LNCaP clone FGC (cell line): Measurements from ENCODE around the gene ARHGEF16.
A peak's percentile ranks its signal among the peaks of the same experiment; 100 is the strongest.

Experiments used
- DNase-seq: peaks from one replicate; pipeline ENCODE4 v3.0.0-alpha.2; 2011; ENCODE audit warnings: low read depth
- H3K4me3 ChIP-seq: 2 replicates; pipeline ENCODE4 v1.5.1; 2011; ENCODE audit warnings: mild to moderate bottlenecking, low read depth, low read length, control low read depth
- CTCF ChIP-seq: IDR thresholded peaks from 2 replicates; pipeline ENCODE4 v1.5.1; 2012; ENCODE audit warnings: mild to moderate bottlenecking; ENCODE audit not compliant: control insufficient read depth, insufficient read depth; ENCODE audit errors: extremely low read depth

ARHGEF16 gene

DNA sequence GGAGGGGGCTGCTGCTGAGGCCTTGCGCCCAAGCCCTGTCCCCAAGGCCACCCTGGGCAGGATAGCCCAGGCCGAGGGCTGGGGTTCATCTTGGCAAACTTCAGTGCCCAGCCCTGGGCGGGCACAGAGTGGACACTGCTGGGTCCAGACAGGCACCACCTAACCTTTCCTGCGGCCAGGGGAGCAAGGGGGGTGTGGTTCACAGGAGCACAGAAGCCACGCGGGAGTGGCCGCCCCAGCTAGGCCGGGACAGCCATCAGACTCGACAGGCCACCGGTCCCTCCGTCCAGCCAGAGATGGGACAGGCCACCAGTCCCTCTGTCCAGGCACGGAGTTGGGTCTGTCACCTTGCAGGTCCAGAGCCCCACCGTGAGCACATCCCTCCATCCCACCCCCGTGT is 28.9 kb downstream of the ARHGEF16 start:
- H3K4me3 ChIP-seq, result no peak overlapping the region
- DNase-seq, result no peak
- TF ChIP-seq CTCF, result no peak

- TF ChIP-seq CTCF, result peak; percentile 86
- no peak overlapping the region for H3K4me3 ChIP-seq
- no peak for DNase-seq
Observed at GRCh38 chr1:3483801-3484444, 29.5 kb downstream of the ARHGEF16 start.

GRCh38 chr1:3485016-3485415 is 30.6 kb downstream of the ARHGEF16 start:
- DNase-seq, result no peak
- no peak for TF ChIP-seq CTCF
- no peak overlapping the region for H3K4me3 ChIP-seq

- TF ChIP-seq CTCF, result no peak
- no peak overlapping the region for H3K4me3 ChIP-seq
- DNase-seq, result no peak
Observed at GRCh38 chr1:3488432-3488831, 34.0 kb downstream of the ARHGEF16 start.

GRCh38 chr1:3490046-3490745 is 35.7 kb downstream of the ARHGEF16 start:
- DNase-seq, result no peak
- H3K4me3 ChIP-seq, result no peak overlapping the region
- TF ChIP-seq CTCF, result no peak

DNA sequence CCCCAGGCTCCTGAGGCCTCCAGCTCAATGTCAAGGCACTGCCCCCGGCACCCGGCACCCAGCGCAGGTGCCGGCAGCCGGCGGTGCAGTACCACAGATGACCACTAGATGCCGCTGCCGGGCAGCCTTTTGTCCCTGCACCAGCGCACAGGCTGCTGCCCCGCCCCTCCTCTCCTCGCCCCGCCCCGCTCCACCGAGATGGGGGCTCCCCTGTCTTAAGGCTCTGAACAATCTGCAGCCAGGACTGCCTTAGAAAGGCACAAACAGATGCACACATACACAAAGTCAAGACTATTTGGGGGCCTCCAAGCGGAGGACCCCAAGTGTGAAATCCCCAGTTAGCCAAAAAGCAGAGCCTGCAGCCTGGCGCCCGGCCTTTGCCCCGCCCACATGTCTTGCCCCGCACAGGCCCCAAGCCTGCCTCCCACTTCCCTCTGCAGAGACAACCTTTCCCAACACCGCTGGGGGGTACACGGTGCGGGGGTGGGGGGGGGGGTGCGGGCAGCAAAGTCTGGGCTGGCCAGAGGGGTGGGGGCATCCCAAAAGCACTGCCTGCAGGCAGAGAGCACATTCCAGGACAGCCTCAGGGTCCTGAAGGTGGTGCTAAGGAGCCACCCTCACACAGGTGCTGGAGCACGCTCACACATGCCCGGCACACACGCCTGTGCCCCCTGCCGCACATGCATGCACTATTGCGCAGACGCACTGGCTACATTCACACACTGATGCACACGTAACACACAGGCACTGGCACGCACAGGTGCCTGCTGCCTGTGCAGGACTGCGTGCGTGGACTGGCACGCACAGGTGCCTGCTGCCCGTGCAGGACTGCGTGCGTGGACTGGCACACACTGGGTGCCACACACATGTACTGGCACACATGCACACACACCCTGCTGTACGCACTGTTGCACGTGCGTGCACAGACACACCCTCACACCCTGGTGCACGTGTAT is 37.1 kb downstream of the ARHGEF16 start:
- H3K4me3 ChIP-seq, result no peak overlapping the region
- DNase-seq, result no peak
- peak; percentile 92 for TF ChIP-seq CTCF
